GM12878 (cell line): ENCODE measurements around the gene MSRB1. TPM values are rescaled to one million over a fixed set of nuclear protein-coding genes. Genes with fewer than 3 reads are reported as not detected.

Source experiments
- ATAC-seq: fragments of 200-7000 bp; cut with Tn5 transposase; 3 replicates; pipeline ENCODE4 v1.9.1; 2020; ENCODE audit warnings: mild to moderate bottlenecking, moderate library complexity
- BruUV-seq: library from RNA; stranded (reverse); fragments of 400-500 nt; replicated peaks from 2 replicates; lab custom pipeline; 2021; lab: Mats Ljungman, UMichigan
- CTCF ChIA-PET: fragments of 300-600 bp; sonication (Branson Sonifier 250); formaldehyde crosslinking; extraction: SDS; loops from one replicate; lab custom pipeline; 2021; ENCODE audit warnings: inconsistent platforms; lab: Yijun Ruan, JAX
- POLR2A ChIA-PET: fragments of 350-600 bp; formaldehyde crosslinking; extraction: SDS; loops from one replicate; lab custom pipeline; 2021; ENCODE audit warnings: inconsistent platforms; lab: Charles Lee
- RAD21 ChIA-PET: fragments of 300-600 bp; sonication (Branson Sonifier 250); formaldehyde crosslinking; loops from one replicate; lab custom pipeline; 2023; ENCODE audit warnings: antibody characterized with exemption; ENCODE audit not compliant: unreplicated experiment; lab: Charles Lee
- SMC1A ChIA-PET: fragments of 300-600 bp; sonication (Branson Sonifier 250); formaldehyde crosslinking; loops from one replicate; lab custom pipeline; 2023; ENCODE audit not compliant: unreplicated experiment, uncharacterized antibody; lab: Charles Lee
- DNase-seq: peaks from one replicate; pipeline ENCODE4 v3.0.0-alpha.2; 2011; ENCODE audit warnings: low read depth, low spot score
- FAIRE-seq: peaks from 3 replicates; lab custom pipeline; 2011; peaks lifted over from hg19 to GRCh38; lab: Jason Lieb, UNC
- H2AFZ ChIP-seq: 2 replicates; pipeline ENCODE4 v1.6.0; 2011; ENCODE audit warnings: low read depth, low read length, control low read depth; ENCODE audit not compliant: control insufficient read depth
- H3K27ac ChIP-seq: 2 replicates; pipeline ENCODE4 v1.5.1; 2011; ENCODE audit warnings: control low read depth; ENCODE audit not compliant: control insufficient read depth, insufficient read depth
- H3K27me3 ChIP-seq, 2 experiments: replicated peaks in 1 of 2; 2 replicates each; pipeline versions ENCODE4 v1.6.0 to v1.6.1; 2011; ENCODE audit warnings: low read length in 1 of 2; ENCODE audit not compliant: control insufficient read depth in 2 of 2, insufficient read depth in 2 of 2
- H3K36me3 ChIP-seq, 2 experiments: 2 replicates each; pipeline ENCODE4 v1.5.1; 2011; ENCODE audit warnings: low read length in 1 of 2; ENCODE audit not compliant: control insufficient read depth in 2 of 2, insufficient read depth in 2 of 2
- H3K4me1 ChIP-seq: 2 replicates; pipeline ENCODE4 v1.6.1; 2011; ENCODE audit warnings: mild to moderate bottlenecking, low read length, moderate library complexity, mixed read lengths; ENCODE audit not compliant: control insufficient read depth, insufficient read depth
- H3K4me2 ChIP-seq: 2 replicates; pipeline ENCODE4 v1.6.0; 2011; ENCODE audit warnings: control low read depth; ENCODE audit not compliant: control insufficient read depth, insufficient read depth
- H3K4me3 ChIP-seq: fragments of 200-600 bp; sonication (generic); 2 replicates; pipeline ENCODE4 v1.5.1; 2016
- H3K79me2 ChIP-seq: 2 replicates; pipeline ENCODE4 v1.6.0; 2011; ENCODE audit warnings: low read length; ENCODE audit not compliant: control insufficient read depth, insufficient read depth
- H3K9ac ChIP-seq: 2 replicates; pipeline ENCODE4 v1.8.0; 2011; ENCODE audit warnings: low read length, control low read depth, mixed read lengths; ENCODE audit not compliant: control insufficient read depth, insufficient read depth
- H3K9me3 ChIP-seq: replicated peaks from 3 replicates; pipeline ENCODE4 v1.5.1; 2011; ENCODE audit warnings: mild to moderate bottlenecking, low read length; ENCODE audit not compliant: control insufficient read depth, insufficient read depth
- H4K20me1 ChIP-seq: 2 replicates; pipeline ENCODE4 v1.6.0; 2011; ENCODE audit not compliant: control insufficient read depth, insufficient read depth
- BACH1 ChIP-seq: fragments of 450-650 bp; IDR thresholded peaks from 2 replicates; pipeline ENCODE4 v1.6.1; 2017; ENCODE audit warnings: mild to moderate bottlenecking, borderline replicate concordance
- BCL11A ChIP-seq: IDR thresholded peaks from 2 replicates; pipeline ENCODE4 v1.6.1; 2011; ENCODE audit warnings: low read depth, low read length
- BMI1 ChIP-seq: fragments of 450-650 bp; IDR thresholded peaks from 2 replicates; pipeline ENCODE4 v1.6.1; 2016; ENCODE audit warnings: mild to moderate bottlenecking, moderate library complexity, borderline replicate concordance
- CHD2 ChIP-seq: IDR thresholded peaks from 2 replicates; pipeline ENCODE4 v1.6.1; 2011; ENCODE audit warnings: low read depth, low read length, improper control_type of control experiment, borderline replicate concordance
- HDAC6 ChIP-seq: fragments of 200-600 bp; sonication (generic); IDR thresholded peaks from one replicate; pipeline ENCODE4 v1.8.0; 2017; ENCODE audit warnings: antibody characterized with exemption; ENCODE audit not compliant: unreplicated experiment
- HDGF ChIP-seq: fragments of 450-650 bp; IDR thresholded peaks from 2 replicates; pipeline ENCODE4 v1.6.1; 2016; ENCODE audit warnings: antibody characterized with exemption
- KDM1A ChIP-seq: fragments of 200-600 bp; sonication (generic); IDR thresholded peaks from 2 replicates; pipeline ENCODE4 v1.6.1; 2016; ENCODE audit warnings: borderline replicate concordance
- MAX ChIP-seq: IDR thresholded peaks from 2 replicates; pipeline ENCODE4 v1.6.1; 2012; ENCODE audit warnings: low read depth, low read length, improper control_type of control experiment
- MTA2 ChIP-seq: fragments of 450-650 bp; IDR thresholded peaks from 2 replicates; pipeline ENCODE4 v1.6.1; 2016; ENCODE audit warnings: low read depth, mild to moderate bottlenecking, moderate library complexity
- NFYA ChIP-seq: IDR thresholded peaks from 2 replicates; pipeline ENCODE4 v1.6.1; 2011; ENCODE audit warnings: low read depth, mild to moderate bottlenecking, low read length, improper control_type of control experiment, borderline replicate concordance
- NR2C2 ChIP-seq: IDR thresholded peaks from 2 replicates; pipeline ENCODE4 v1.6.1; 2011; ENCODE audit warnings: borderline replicate concordance, low read depth; ENCODE audit not compliant: control insufficient read depth, insufficient read length
- RELB ChIP-seq: fragments of 450-650 bp; IDR thresholded peaks from 2 replicates; pipeline ENCODE4 v1.6.1; 2017; ENCODE audit warnings: low read depth, mild to moderate bottlenecking, moderate library complexity
- SPI1 ChIP-seq: IDR thresholded peaks from 2 replicates; pipeline ENCODE4 v1.6.1; 2011; ENCODE audit warnings: low read depth, mild to moderate bottlenecking, low read length, moderate library complexity, borderline replicate concordance; ENCODE audit not compliant: insufficient read depth
- ZBTB33 ChIP-seq: fragments of 450-650 bp; IDR thresholded peaks from 2 replicates; pipeline ENCODE4 v1.6.1; 2017; ENCODE audit warnings: mild to moderate bottlenecking
- ZNF217 ChIP-seq: fragments of 450-650 bp; IDR thresholded peaks from 2 replicates; pipeline ENCODE4 v1.6.1; 2017; ENCODE audit warnings: antibody characterized with exemption, mild to moderate bottlenecking
- ZNF687 ChIP-seq: fragments of 450-650 bp; IDR thresholded peaks from 2 replicates; pipeline ENCODE4 v1.6.1; 2017; ENCODE audit warnings: mild to moderate bottlenecking, moderate library complexity
- WGBS: methylation state at CpG from one replicate; pipeline ENCODE4 v1.1.6; 2016; ENCODE audit warnings: low lambda C conversion rate; ENCODE audit not compliant: insufficient replicate concordance, insufficient coverage; ENCODE audit errors: missing lambda C conversion rate; 5-methylcytosine and 5-hydroxymethylcytosine counted together
- in situ Hi-C: fragments of 300-500 bp; cut with MboI; formaldehyde crosslinking; loops from 9 replicates; pipeline ENCODE4 v1.14.3; 2018; ENCODE audit warnings: mixed read lengths
- intact Hi-C: fragments of 100-400 bp; cut with micrococcal nuclease; formaldehyde crosslinking; loops from one replicate; pipeline ENCODE4 v1.14.2; 2022; ENCODE audit not compliant: unreplicated experiment
- polyA plus RNA-seq, 11 experiments: library from polyadenylated mRNA; depleted of rRNA in 4 of 11; unstranded in 6 of 11; stranded (reverse) in 5 of 11; fragments of >200 nt; fragmentation: Nextera tagmentation in 4 of 11; fragmentation: Illumina TruSeq in 1 of 11; extraction: Ambion mirVana in 4 of 11; extraction: Trizol in 1 of 11; gene quantifications; 1 replicate in 1 of 11; 2 replicates in 10 of 11; pipeline versions ENCODE4 v1.2.1 to v1.2.3, GENCODE V29; 2011 to 2016; ENCODE audit warnings: inconsistent platforms in 2 of 11, missing spikeins in 2 of 11, low read depth in 1 of 11
- total RNA-seq, 4 experiments: library from RNA; depleted of rRNA in 3 of 4; stranded (reverse); fragments of >200 nt in 3 of 4; fragmentation: Illumina TruSeq in 1 of 4; extraction: Trizol in 1 of 4; gene quantifications; 2 replicates each; pipeline versions ENCODE4 v1.2.1 to v1.2.3, GENCODE V29; 2013 to 2021

Gene MSRB1
- total and polyA plus RNA-seq, 10 of the 15 experiments (the other 5 are each of a cell fraction or from before 2014, with no cell fraction given) = 5.1 to 48.6 (median 25.7) TPM

- TF ChIP-seq NFYA (no peak), SPI1 (no peak), CHD2 (no peak), ZNF687 (no peak)
These were observed 36.2 kb downstream of the MSRB1 start (continued) for GRCh38 chr16:1906846-1907165.

GRCh38 chr16:1906055-1906845, 36.7 kb downstream of the MSRB1 start:
- no peak for FAIRE-seq
- intact Hi-C loops = no loop called here
- no TSS peak for BruUV-seq
- TF ChIP-seq BMI1 (no peak), BACH1 (no peak), HDGF (no peak), HDAC6 (no peak), RELB (no peak), BCL11A (no peak), ZNF217 (no peak), KDM1A (no peak), MTA2 (no peak), NR2C2 (no peak), MAX (no peak), ZBTB33 (no peak)

More at GRCh38 chr16:1906055-1906845, 36.7 kb downstream of the MSRB1 start:
- Histone ChIP-seq H3K79me2 (no peaks in the 10 kb centered on the region), H2AFZ (no peak overlapping the region), H3K27ac (no peak overlapping the region), H3K4me2 (no peak overlapping the region), H3K27me3 (no peaks in the 10 kb centered on the region; a peak in 1 of 4 replicates), H3K4me1 (no peaks in the 10 kb centered on the region), H3K4me3 (no peak overlapping the region), H3K36me3 (no peaks in the 10 kb centered on the region), H3K9me3 (no peaks in the 10 kb centered on the region), H3K9ac (no peak overlapping the region), H4K20me1 (no peaks in the 10 kb centered on the region)
- ChIA-PET RAD21 (no interaction called here), SMC1A (no interaction called here), POLR2A (no interaction called here), CTCF (no interaction called here)
- WGBS = 46% methylated on average over 31 of the region's 31 CpGs
- ATAC-seq (no peak), DNase-seq (no peak)
- in situ Hi-C loops = no loop called here
